H9 (cell line): ENCODE measurements around the gene NUP188. TPM values are rescaled to one million over a fixed set of nuclear protein-coding genes. Genes with fewer than 3 reads are reported as not detected.

Experiments
- DNase-seq: peaks from one replicate; pipeline ENCODE4 v3.0.0-alpha.2; 2017
- H2AFZ ChIP-seq: one replicate; pipeline ENCODE4 v1.6.1; 2013; ENCODE audit warnings: mild to moderate bottlenecking, low read length, control low read depth, moderate library complexity
- H2AK5ac ChIP-seq: 2 replicates; pipeline ENCODE4 v1.6.1; 2013; ENCODE audit warnings: low read length, control low read depth, mixed read lengths; ENCODE audit not compliant: insufficient read length
- H2BK120ac ChIP-seq: one replicate; pipeline ENCODE4 v1.6.1; 2013; ENCODE audit warnings: low read depth, mild to moderate bottlenecking, low read length, control low read depth, inconsistent platforms; ENCODE audit not compliant: poor library complexity, severe bottlenecking
- H2BK12ac ChIP-seq: 2 replicates; pipeline ENCODE4 v1.6.1; 2013; ENCODE audit warnings: low read length, control low read depth, mixed read lengths, low read depth; ENCODE audit not compliant: insufficient read length
- H2BK15ac ChIP-seq: 2 replicates; pipeline ENCODE4 v1.6.1; 2013; ENCODE audit warnings: low read depth, low read length, control low read depth
- H2BK20ac ChIP-seq: one replicate; pipeline ENCODE4 v1.6.1; 2013; ENCODE audit warnings: low read depth, mild to moderate bottlenecking, low read length, control low read depth, inconsistent platforms; ENCODE audit not compliant: poor library complexity, severe bottlenecking
- H2BK5ac ChIP-seq: 2 replicates; pipeline ENCODE4 v1.6.1; 2013; ENCODE audit warnings: low read length, control low read depth, mixed read lengths; ENCODE audit not compliant: insufficient read length
- H3K14ac ChIP-seq: 2 replicates; pipeline ENCODE4 v1.6.1; 2013; ENCODE audit warnings: low read length, control low read depth; ENCODE audit not compliant: insufficient read depth
- H3K18ac ChIP-seq: 2 replicates; pipeline ENCODE4 v1.6.1; 2013; ENCODE audit warnings: low read depth, mild to moderate bottlenecking, mixed read lengths, low read length, control low read depth; ENCODE audit not compliant: insufficient read length
- H3K23ac ChIP-seq: 2 replicates; pipeline ENCODE4 v1.6.1; 2013; ENCODE audit warnings: low read length, control low read depth, mixed read lengths, low read depth; ENCODE audit not compliant: insufficient read length
- H3K23me2 ChIP-seq: 2 replicates; pipeline ENCODE4 v1.6.1; 2013; ENCODE audit warnings: low read depth, mild to moderate bottlenecking, mixed read lengths, low read length, control low read depth; ENCODE audit not compliant: insufficient read length, poor library complexity, severe bottlenecking
- H3K27ac ChIP-seq: 2 replicates; pipeline ENCODE4 v1.5.1; 2013; ENCODE audit warnings: low read length, control low read depth, mixed read lengths, low read depth; ENCODE audit not compliant: insufficient read length
- H3K27me3 ChIP-seq: 2 replicates; pipeline ENCODE4 v1.6.1; 2013; ENCODE audit warnings: low read length, control low read depth, inconsistent platforms; ENCODE audit not compliant: insufficient read depth
- H3K4ac ChIP-seq: 2 replicates; pipeline ENCODE4 v1.6.1; 2013; ENCODE audit warnings: low read depth, mild to moderate bottlenecking, control low read depth, inconsistent platforms, low read length, moderate library complexity
- H3K4me1 ChIP-seq: 2 replicates; pipeline ENCODE4 v1.6.1; 2013; ENCODE audit warnings: low read length, control low read depth, inconsistent platforms; ENCODE audit not compliant: insufficient read depth
- H3K4me2 ChIP-seq: 2 replicates; pipeline ENCODE4 v1.6.1; 2013; ENCODE audit warnings: low read length, control low read depth, mixed read lengths; ENCODE audit not compliant: insufficient read length, insufficient read depth
- H3K56ac ChIP-seq: 2 replicates; pipeline ENCODE4 v1.6.1; 2013; ENCODE audit warnings: low read depth, mild to moderate bottlenecking, mixed read lengths, low read length, control low read depth; ENCODE audit not compliant: insufficient read length
- H3K79me1 ChIP-seq: 2 replicates; pipeline ENCODE4 v1.6.1; 2013; ENCODE audit warnings: low read depth, mild to moderate bottlenecking, moderate library complexity, low read length, control low read depth, inconsistent platforms; ENCODE audit not compliant: insufficient read depth, poor library complexity, severe bottlenecking
- H3K79me2 ChIP-seq: 2 replicates; pipeline ENCODE4 v1.6.1; 2013; ENCODE audit warnings: low read length, control low read depth, inconsistent platforms; ENCODE audit not compliant: insufficient read depth
- H3K9ac ChIP-seq: 2 replicates; pipeline ENCODE4 v1.6.1; 2013; ENCODE audit warnings: low read length, control low read depth, mixed read lengths; ENCODE audit not compliant: insufficient read length; ENCODE audit errors: extremely low read depth
- H3K9me3 ChIP-seq: one replicate; pipeline ENCODE4 v1.6.1; 2013; ENCODE audit warnings: low read depth, low read length, inconsistent platforms; ENCODE audit not compliant: control insufficient read depth
- H3T11ph ChIP-seq: one replicate; pipeline ENCODE4 v1.6.1; 2013; ENCODE audit warnings: mild to moderate bottlenecking, low read length, control low read depth, inconsistent platforms
- H4K20me1 ChIP-seq: one replicate; pipeline ENCODE4 v1.6.1; 2013; ENCODE audit not compliant: control insufficient read depth, insufficient read length, insufficient read depth
- H4K5ac ChIP-seq: 2 replicates; pipeline ENCODE4 v1.6.1; 2013; ENCODE audit warnings: low read depth, mild to moderate bottlenecking, mixed read lengths, low read length, control low read depth; ENCODE audit not compliant: insufficient read length
- H4K8ac ChIP-seq: replicated peaks from 2 replicates; pipeline ENCODE4 v1.6.1; 2013; ENCODE audit warnings: low read length, control low read depth, mixed read lengths, low read depth; ENCODE audit not compliant: insufficient read length
- H4K91ac ChIP-seq: 2 replicates; pipeline ENCODE4 v1.6.1; 2013; ENCODE audit warnings: low read depth, mild to moderate bottlenecking, moderate library complexity, mixed read lengths, low read length, control low read depth; ENCODE audit not compliant: insufficient read length
- H3K27ac Mint-ChIP-seq, 3 experiments: 2 replicates in 2 of 3; 3 replicates in 1 of 3; pipeline ENCODE4 v1.8.0; 2020 to 2021; ENCODE audit warnings: mixed read lengths in 3 of 3, mild to moderate bottlenecking in 1 of 3, moderate library complexity in 1 of 3
- H3K27me3 Mint-ChIP-seq: 2 replicates; pipeline ENCODE4 v1.8.0; 2021; ENCODE audit warnings: low read depth, mild to moderate bottlenecking, moderate library complexity, mixed read lengths
- H3K36me3 Mint-ChIP-seq, 3 experiments: 2 replicates in 2 of 3; 3 replicates in 1 of 3; pipeline ENCODE4 v1.8.0; 2020 to 2021; ENCODE audit warnings: low read depth in 3 of 3, mixed read lengths in 3 of 3; ENCODE audit not compliant: insufficient read depth in 1 of 3
- H3K4me1 Mint-ChIP-seq, 2 experiments: 2 replicates each; pipeline ENCODE4 v1.8.0; 2020; ENCODE audit warnings: mixed read lengths in 2 of 2
- H3K4me3 Mint-ChIP-seq, 2 experiments: 2 replicates in 1 of 2; 3 replicates in 1 of 2; pipeline ENCODE4 v1.8.0; 2020 to 2021; ENCODE audit warnings: mild to moderate bottlenecking in 2 of 2, mixed read lengths in 2 of 2, moderate library complexity in 1 of 2
- H3K9me3 Mint-ChIP-seq, 2 experiments: 2 replicates in 1 of 2; 3 replicates in 1 of 2; pipeline ENCODE4 v1.8.0; 2020; ENCODE audit warnings: mild to moderate bottlenecking in 2 of 2, mixed read lengths in 2 of 2, moderate library complexity in 1 of 2
- WGBS: extraction: QIAGEN DNeasy Blood & Tissue Kit; methylation state at CpG from one replicate; pipeline ENCODE4 v1.1.7; 2013; ENCODE audit warnings: missing lambda C conversion rate, low lambda C conversion rate, mixed read lengths; ENCODE audit not compliant: insufficient read length; ENCODE audit errors: extremely low coverage; 5-methylcytosine and 5-hydroxymethylcytosine counted together
- total RNA-seq: library from RNA; stranded (reverse); gene quantifications from 2 replicates; pipeline ENCODE4 v1.2.1, GENCODE V29; 2021
- TF ChIP-seq, protein P1 (sequence below): fragments of 200-600 bp; sonication (generic); conservative IDR thresholded peaks from 3 replicates; pipeline ENCODE4 v1.8.0; 2021; ENCODE audit warnings: antibody characterized with exemption, mild to moderate bottlenecking

The NUP188 gene
- total RNA-seq, 1 experiment from 2014 or later: 101 TPM

DNA sequence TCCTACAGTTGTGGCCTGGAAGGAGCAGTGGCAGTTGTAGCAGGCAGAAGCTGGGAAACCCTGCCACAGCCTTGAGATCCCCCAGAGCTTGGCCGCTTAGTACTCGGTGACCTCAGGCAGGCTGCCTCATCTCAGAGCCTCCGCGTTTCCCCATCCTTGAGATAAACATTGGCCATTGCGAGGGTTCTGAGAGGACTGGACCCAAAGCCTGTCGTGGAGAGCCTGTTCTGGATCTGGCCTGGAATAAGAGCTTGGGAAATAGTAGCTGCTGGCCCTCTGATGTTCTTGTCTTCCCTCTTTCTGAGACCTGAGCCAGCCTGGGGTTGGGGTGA is 90.2 kb downstream of the NUP188 start:
- H3K9ac ChIP-seq: peak overlapping the region; percentile 4

More for the DNA sequence above, 90.2 kb downstream of the NUP188 start:
- no peak overlapping the region for H3K23ac ChIP-seq
- H3K79me1 ChIP-seq: no peaks in the 10 kb centered on the region
- peak overlapping the region; percentile 97 to 99 for H3K4me3 Mint-ChIP-seq
- no peaks in the 10 kb centered on the region for H3K27me3 ChIP-seq
- no peak overlapping the region for H3K27ac Mint-ChIP-seq
- no peak overlapping the region for H3K27ac ChIP-seq
- H3K36me3 Mint-ChIP-seq: peaks cover 8 to 20% (median 16%) of the 10 kb centered on the region in 3 experiments; a peak in 6 of 7 replicates
- no peak overlapping the region for H2AFZ ChIP-seq
- H3K9me3 ChIP-seq: no peaks in the 10 kb centered on the region
- peaks cover 18% of the 10 kb centered on the region in 2 experiments for H3K4me1 Mint-ChIP-seq
- no peak overlapping the region for H3K4ac ChIP-seq
- no peaks in the 10 kb centered on the region for H3K4me1 ChIP-seq
- H3K9me3 Mint-ChIP-seq: no peaks in the 10 kb centered on the region
- no peak overlapping the region for H3K14ac ChIP-seq
- no peak for DNase-seq
- no peak overlapping the region for H2BK15ac ChIP-seq
- no peak overlapping the region for H2BK5ac ChIP-seq
- WGBS: no CpG with 5 or more reads among the region's 6 CpGs
- peak overlapping the region; percentile 91 for H3K4me2 ChIP-seq
- H2BK20ac ChIP-seq: no peak overlapping the region
- H4K20me1 ChIP-seq: no peaks in the 10 kb centered on the region
- H2AK5ac ChIP-seq: no peak overlapping the region
- H3K18ac ChIP-seq: no peak overlapping the region
- H4K91ac ChIP-seq: no peak overlapping the region
- H2BK12ac ChIP-seq: no peak overlapping the region
- H3K23me2 ChIP-seq: peaks cover 7% of the 10 kb centered on the region
- TF ChIP-seq, protein P1, sequence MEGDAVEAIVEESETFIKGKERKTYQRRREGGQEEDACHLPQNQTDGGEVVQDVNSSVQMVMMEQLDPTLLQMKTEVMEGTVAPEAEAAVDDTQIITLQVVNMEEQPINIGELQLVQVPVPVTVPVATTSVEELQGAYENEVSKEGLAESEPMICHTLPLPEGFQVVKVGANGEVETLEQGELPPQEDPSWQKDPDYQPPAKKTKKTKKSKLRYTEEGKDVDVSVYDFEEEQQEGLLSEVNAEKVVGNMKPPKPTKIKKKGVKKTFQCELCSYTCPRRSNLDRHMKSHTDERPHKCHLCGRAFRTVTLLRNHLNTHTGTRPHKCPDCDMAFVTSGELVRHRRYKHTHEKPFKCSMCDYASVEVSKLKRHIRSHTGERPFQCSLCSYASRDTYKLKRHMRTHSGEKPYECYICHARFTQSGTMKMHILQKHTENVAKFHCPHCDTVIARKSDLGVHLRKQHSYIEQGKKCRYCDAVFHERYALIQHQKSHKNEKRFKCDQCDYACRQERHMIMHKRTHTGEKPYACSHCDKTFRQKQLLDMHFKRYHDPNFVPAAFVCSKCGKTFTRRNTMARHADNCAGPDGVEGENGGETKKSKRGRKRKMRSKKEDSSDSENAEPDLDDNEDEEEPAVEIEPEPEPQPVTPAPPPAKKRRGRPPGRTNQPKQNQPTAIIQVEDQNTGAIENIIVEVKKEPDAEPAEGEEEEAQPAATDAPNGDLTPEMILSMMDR: no peak
- no peak overlapping the region for H3K56ac ChIP-seq
- H3K27me3 Mint-ChIP-seq: no peaks in the 10 kb centered on the region
- no peak overlapping the region for H3T11ph ChIP-seq
- no peak overlapping the region for H2BK120ac ChIP-seq
- H4K8ac ChIP-seq: no peak overlapping the region
- peaks cover 3% of the 10 kb centered on the region; the same call in 1 of the 2 replicates for H3K79me2 ChIP-seq
- H4K5ac ChIP-seq: no peak overlapping the region
